HEK293 (cell line): ENCODE data around the gene DAW1.

ENCODE experiments used
- CTCF ChIA-PET: fragments of 350-600 bp; formaldehyde crosslinking; extraction: SDS; loops from one replicate; lab custom pipeline; 2021; ENCODE audit warnings: antibody characterized with exemption; lab: Yijun Ruan, JAX
- POLR2A ChIA-PET: fragments of 300-600 bp; formaldehyde crosslinking; extraction: SDS; loops from one replicate; lab custom pipeline; 2020; ENCODE audit warnings: antibody characterized with exemption, inconsistent platforms; lab: Yijun Ruan, JAX
- H3K27ac ChIP-seq: fragments of 200-500 bp; sonication (Bioruptor generic); 2 replicates; pipeline ENCODE4 v1.5.1; 2014; ENCODE audit warnings: low read depth, low read length, control low read depth, inconsistent platforms; ENCODE audit errors: extremely low read depth
- H3K36me3 ChIP-seq, 2 experiments: fragments of 200-500 bp in 1 of 2; sonication (Bioruptor generic) in 1 of 2; 1 replicate in 1 of 2; 2 replicates in 1 of 2; pipeline ENCODE4 v1.5.1; 2014 to 2017; ENCODE audit warnings: inconsistent platforms in 2 of 2, low read length in 2 of 2; ENCODE audit not compliant: control insufficient read depth in 2 of 2, insufficient read depth in 1 of 2
- H3K4me1 ChIP-seq: fragments of 200-500 bp; sonication (Bioruptor generic); 2 replicates; pipeline ENCODE4 v1.5.1; 2014; ENCODE audit warnings: mild to moderate bottlenecking, low read length, inconsistent platforms; ENCODE audit not compliant: control insufficient read depth, insufficient read depth
- H3K4me3 ChIP-seq: 2 replicates; pipeline ENCODE4 v1.5.1; 2011; ENCODE audit warnings: low read depth, mild to moderate bottlenecking, control low read depth, low read length, moderate library complexity
- H3K9me3 ChIP-seq: fragments of 200-500 bp; sonication (Bioruptor generic); 2 replicates; pipeline ENCODE4 v1.5.1; 2014; ENCODE audit warnings: low read depth, low read length, inconsistent platforms; ENCODE audit not compliant: control insufficient read depth, insufficient read depth
- BCL11B ChIP-seq: fragments of 450-650 bp; formaldehyde crosslinking; IDR thresholded peaks from 2 replicates; pipeline ENCODE4 v1.5.1; 2016; ENCODE audit warnings: low read depth, missing biosample characterization, missing genetic modification characterization
- GLI2 ChIP-seq: fragments of 450-650 bp; formaldehyde crosslinking; IDR thresholded peaks from 2 replicates; pipeline ENCODE4; 2017; ENCODE audit warnings: missing biosample characterization, missing genetic modification characterization, low read depth, borderline replicate concordance
- GLI4 ChIP-seq: fragments of 450-650 bp; formaldehyde crosslinking; IDR thresholded peaks from 2 replicates; pipeline ENCODE4 v1.5.1; 2016; ENCODE audit warnings: missing biosample characterization, missing genetic modification characterization
- GLIS1 ChIP-seq: fragments of 450-650 bp; formaldehyde crosslinking; IDR thresholded peaks from 2 replicates; pipeline ENCODE4 v1.5.1; 2016; ENCODE audit warnings: missing biosample characterization, missing genetic modification characterization
- GLIS2 ChIP-seq: fragments of 450-650 bp; formaldehyde crosslinking; IDR thresholded peaks from 2 replicates; pipeline ENCODE4 v1.5.1; 2016; ENCODE audit warnings: missing biosample characterization, missing genetic modification characterization
- HOXC10 ChIP-seq: sonication (generic); formaldehyde crosslinking; IDR thresholded peaks from 2 replicates; pipeline ENCODE4 v1.8.1; 2023; ENCODE audit warnings: mild to moderate bottlenecking, missing genetic modification reagents
- KLF1 ChIP-seq: fragments of 450-650 bp; formaldehyde crosslinking; IDR thresholded peaks from 2 replicates; pipeline ENCODE4 v1.5.1; 2016; ENCODE audit warnings: missing biosample characterization, missing genetic modification characterization
- KLF7 ChIP-seq: fragments of 450-650 bp; formaldehyde crosslinking; IDR thresholded peaks from 2 replicates; pipeline ENCODE4 v1.5.1; 2016; ENCODE audit warnings: missing biosample characterization, missing genetic modification characterization, borderline replicate concordance
- SCRT2 ChIP-seq: fragments of 450-650 bp; formaldehyde crosslinking; IDR thresholded peaks from 2 replicates; pipeline ENCODE4 v1.5.1; 2016; ENCODE audit warnings: missing biosample characterization, missing genetic modification characterization
- WT1 ChIP-seq: fragments of 450-650 bp; formaldehyde crosslinking; IDR thresholded peaks from 2 replicates; pipeline ENCODE4 v1.5.1; 2016; ENCODE audit warnings: missing biosample characterization, missing genetic modification characterization
- ZBTB21 ChIP-seq: fragments of 450-650 bp; formaldehyde crosslinking; IDR thresholded peaks from 2 replicates; pipeline ENCODE4 v1.5.1; 2017; ENCODE audit warnings: missing biosample characterization, missing genetic modification characterization
- ZFP37 ChIP-seq: fragments of 450-650 bp; formaldehyde crosslinking; IDR thresholded peaks from 2 replicates; pipeline ENCODE4 v1.5.1; 2016; ENCODE audit warnings: missing biosample characterization, missing genetic modification characterization
- ZNF155 ChIP-seq: fragments of 450-650 bp; formaldehyde crosslinking; IDR thresholded peaks from 2 replicates; pipeline ENCODE4 v1.5.1; 2016; ENCODE audit warnings: missing biosample characterization, missing genetic modification characterization
- ZNF223 ChIP-seq: fragments of 450-650 bp; formaldehyde crosslinking; IDR thresholded peaks from 2 replicates; pipeline ENCODE4 v1.5.1; 2016; ENCODE audit warnings: missing biosample characterization, missing genetic modification characterization
- ZNF23 ChIP-seq: fragments of 450-650 bp; formaldehyde crosslinking; IDR thresholded peaks from 2 replicates; pipeline ENCODE4 v1.5.1; 2016; ENCODE audit warnings: missing biosample characterization, missing genetic modification characterization, borderline replicate concordance
- ZNF266 ChIP-seq: fragments of 450-650 bp; formaldehyde crosslinking; IDR thresholded peaks from 2 replicates; pipeline ENCODE4 v1.5.1; 2016; ENCODE audit warnings: missing biosample characterization, missing genetic modification characterization, low read depth
- ZNF394 ChIP-seq: fragments of 450-650 bp; formaldehyde crosslinking; IDR thresholded peaks from 2 replicates; pipeline ENCODE4 v1.5.1; 2016; ENCODE audit warnings: missing biosample characterization, missing genetic modification characterization, mild to moderate bottlenecking, moderate library complexity, borderline replicate concordance
- ZNF423 ChIP-seq: fragments of 450-650 bp; formaldehyde crosslinking; IDR thresholded peaks from 2 replicates; pipeline ENCODE4 v1.5.1; 2016; ENCODE audit warnings: missing biosample characterization, missing genetic modification characterization
- ZNF433 ChIP-seq: fragments of 450-650 bp; formaldehyde crosslinking; IDR thresholded peaks from 2 replicates; pipeline ENCODE4 v1.5.1; 2016; ENCODE audit warnings: missing biosample characterization, missing genetic modification characterization, low read depth
- ZNF514 ChIP-seq: fragments of 450-650 bp; formaldehyde crosslinking; IDR thresholded peaks from 2 replicates; pipeline ENCODE4 v1.5.1; 2016; ENCODE audit warnings: missing biosample characterization, missing genetic modification characterization
- ZNF560 ChIP-seq: fragments of 450-650 bp; formaldehyde crosslinking; IDR thresholded peaks from 2 replicates; pipeline ENCODE4 v1.5.1; 2017; ENCODE audit warnings: missing biosample characterization, missing genetic modification characterization, borderline replicate concordance
- ZNF571 ChIP-seq: fragments of 450-650 bp; formaldehyde crosslinking; IDR thresholded peaks from 2 replicates; pipeline ENCODE4 v1.5.0; 2017; ENCODE audit warnings: missing biosample characterization, missing genetic modification characterization
- ZNF585B ChIP-seq: fragments of 450-650 bp; formaldehyde crosslinking; IDR thresholded peaks from 2 replicates; pipeline ENCODE4 v1.5.1; 2016; ENCODE audit warnings: missing biosample characterization, missing genetic modification characterization
- ZNF600 ChIP-seq: fragments of 450-650 bp; formaldehyde crosslinking; IDR thresholded peaks from 2 replicates; pipeline ENCODE4 v1.5.1; 2016; ENCODE audit warnings: missing biosample characterization, missing genetic modification characterization
- TF ChIP-seq, protein P1 (sequence below): fragments of 450-650 bp; formaldehyde crosslinking; IDR thresholded peaks from 2 replicates; pipeline ENCODE4 v1.5.1; 2017; ENCODE audit warnings: missing biosample characterization, missing genetic modification characterization
- TF ChIP-seq, protein P2 (sequence below): fragments of 450-650 bp; formaldehyde crosslinking; IDR thresholded peaks from 2 replicates; pipeline ENCODE4 v1.5.1; 2016; ENCODE audit warnings: missing biosample characterization, missing genetic modification characterization
- TF ChIP-seq, protein P3 (sequence below): fragments of 450-650 bp; formaldehyde crosslinking; conservative IDR thresholded peaks from 2 replicates; pipeline ENCODE4 v1.5.1; 2016; ENCODE audit warnings: low read depth, missing biosample characterization, missing genetic modification characterization
- TF ChIP-seq, protein P4 (sequence below): fragments of 450-650 bp; formaldehyde crosslinking; IDR thresholded peaks from 2 replicates; pipeline ENCODE4 v1.5.1; 2016; ENCODE audit warnings: missing biosample characterization, missing genetic modification characterization

Gene DAW1

DNA sequence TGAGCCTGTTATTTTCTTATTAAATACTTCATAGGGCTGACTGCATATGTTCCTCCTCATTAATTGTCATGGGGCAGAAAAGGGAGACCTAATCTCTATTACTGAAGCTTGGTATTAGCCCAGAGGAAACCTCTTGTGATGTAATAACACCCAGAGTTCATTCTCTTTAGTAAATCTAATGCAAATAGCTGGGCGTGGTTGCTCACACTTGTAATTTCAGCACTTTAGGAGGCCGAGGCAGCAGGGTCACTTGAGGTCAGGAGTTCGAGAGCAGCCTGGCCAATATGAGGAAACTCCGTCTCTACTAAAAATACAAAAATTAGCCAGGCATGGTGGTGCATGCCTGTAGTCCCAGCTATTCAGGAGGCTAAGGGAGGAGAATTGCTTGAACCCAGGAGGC lies 14.7 kb downstream of the DAW1 start (continued):
- TF ChIP-seq ZNF423 (tag by site-specific recombination) (no peak), GLIS1 (no peak), ZNF155 (tag by site-specific recombination) (no peak), SCRT2 (tag by site-specific recombination) (no peak), ZNF571 (no peak), ZNF433 (tag by site-specific recombination) (no peak), ZNF394 (no peak), ZNF23 (tag by site-specific recombination) (no peak)
- TF ChIP-seq, protein P1, sequence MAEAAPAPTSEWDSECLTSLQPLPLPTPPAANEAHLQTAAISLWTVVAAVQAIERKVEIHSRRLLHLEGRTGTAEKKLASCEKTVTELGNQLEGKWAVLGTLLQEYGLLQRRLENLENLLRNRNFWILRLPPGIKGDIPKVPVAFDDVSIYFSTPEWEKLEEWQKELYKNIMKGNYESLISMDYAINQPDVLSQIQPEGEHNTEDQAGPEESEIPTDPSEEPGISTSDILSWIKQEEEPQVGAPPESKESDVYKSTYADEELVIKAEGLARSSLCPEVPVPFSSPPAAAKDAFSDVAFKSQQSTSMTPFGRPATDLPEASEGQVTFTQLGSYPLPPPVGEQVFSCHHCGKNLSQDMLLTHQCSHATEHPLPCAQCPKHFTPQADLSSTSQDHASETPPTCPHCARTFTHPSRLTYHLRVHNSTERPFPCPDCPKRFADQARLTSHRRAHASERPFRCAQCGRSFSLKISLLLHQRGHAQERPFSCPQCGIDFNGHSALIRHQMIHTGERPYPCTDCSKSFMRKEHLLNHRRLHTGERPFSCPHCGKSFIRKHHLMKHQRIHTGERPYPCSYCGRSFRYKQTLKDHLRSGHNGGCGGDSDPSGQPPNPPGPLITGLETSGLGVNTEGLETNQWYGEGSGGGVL (tag by site-specific recombination), result no peak
- TF ChIP-seq, protein P2, sequence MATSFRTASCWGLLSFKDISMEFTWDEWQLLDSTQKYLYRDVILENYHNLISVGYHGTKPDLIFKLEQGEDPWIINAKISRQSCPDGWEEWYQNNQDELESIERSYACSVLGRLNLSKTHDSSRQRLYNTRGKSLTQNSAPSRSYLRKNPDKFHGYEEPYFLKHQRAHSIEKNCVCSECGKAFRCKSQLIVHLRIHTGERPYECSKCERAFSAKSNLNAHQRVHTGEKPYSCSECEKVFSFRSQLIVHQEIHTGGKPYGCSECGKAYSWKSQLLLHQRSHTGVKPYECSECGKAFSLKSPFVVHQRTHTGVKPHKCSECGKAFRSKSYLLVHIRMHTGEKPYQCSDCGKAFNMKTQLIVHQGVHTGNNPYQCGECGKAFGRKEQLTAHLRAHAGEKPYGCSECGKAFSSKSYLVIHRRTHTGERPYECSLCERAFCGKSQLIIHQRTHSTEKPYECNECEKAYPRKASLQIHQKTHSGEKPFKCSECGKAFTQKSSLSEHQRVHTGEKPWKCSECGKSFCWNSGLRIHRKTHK (tag by site-specific recombination), result no peak

DNA sequence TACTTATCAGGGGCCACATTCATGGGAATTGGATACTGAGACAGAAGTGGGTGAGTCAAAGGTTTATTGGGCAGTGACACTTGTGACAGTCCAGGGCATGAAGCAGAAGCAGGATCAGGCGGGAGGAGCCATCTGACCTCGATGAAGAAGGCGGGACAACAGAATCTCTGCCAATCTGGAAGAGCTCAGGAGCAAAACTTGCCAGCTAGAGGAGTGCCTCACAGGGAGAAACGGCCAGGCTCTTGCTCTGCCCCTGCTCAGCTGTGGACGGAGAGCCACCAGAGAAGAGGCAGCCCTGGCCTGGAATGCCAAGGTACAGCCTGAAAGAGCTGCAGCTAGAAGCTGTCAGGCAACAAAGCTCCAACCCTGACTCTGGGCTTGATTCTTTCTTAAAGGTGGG lies 16.9 kb downstream of the DAW1 start:
- no peaks in the 10 kb centered on the region for H3K4me1 ChIP-seq
- no peak overlapping the region for H3K4me3 ChIP-seq
- H3K27ac ChIP-seq, result no peak overlapping the region
- TF ChIP-seq ZNF23 (tag by site-specific recombination) (no peak), ZNF560 (no peak), BCL11B (no peak), ZBTB21 (tag by site-specific recombination) (no peak), ZNF600 (no peak), GLI4 (tag by site-specific recombination) (no peak), KLF1 (no peak), GLIS2 (no peak), ZNF223 (tag by site-specific recombination) (no peak), ZFP37 (tag by site-specific recombination) (no peak), HOXC10 (CRISPR knock-in tag) (no peak), ZNF585B (no peak), ZNF514 (tag by site-specific recombination) (no peak), GLI2 (tag by site-specific recombination) (no peak), ZNF266 (no peak), KLF7 (tag by site-specific recombination) (no peak), WT1 (no peak), GLIS1 (no peak)
- TF ChIP-seq, protein P3, sequence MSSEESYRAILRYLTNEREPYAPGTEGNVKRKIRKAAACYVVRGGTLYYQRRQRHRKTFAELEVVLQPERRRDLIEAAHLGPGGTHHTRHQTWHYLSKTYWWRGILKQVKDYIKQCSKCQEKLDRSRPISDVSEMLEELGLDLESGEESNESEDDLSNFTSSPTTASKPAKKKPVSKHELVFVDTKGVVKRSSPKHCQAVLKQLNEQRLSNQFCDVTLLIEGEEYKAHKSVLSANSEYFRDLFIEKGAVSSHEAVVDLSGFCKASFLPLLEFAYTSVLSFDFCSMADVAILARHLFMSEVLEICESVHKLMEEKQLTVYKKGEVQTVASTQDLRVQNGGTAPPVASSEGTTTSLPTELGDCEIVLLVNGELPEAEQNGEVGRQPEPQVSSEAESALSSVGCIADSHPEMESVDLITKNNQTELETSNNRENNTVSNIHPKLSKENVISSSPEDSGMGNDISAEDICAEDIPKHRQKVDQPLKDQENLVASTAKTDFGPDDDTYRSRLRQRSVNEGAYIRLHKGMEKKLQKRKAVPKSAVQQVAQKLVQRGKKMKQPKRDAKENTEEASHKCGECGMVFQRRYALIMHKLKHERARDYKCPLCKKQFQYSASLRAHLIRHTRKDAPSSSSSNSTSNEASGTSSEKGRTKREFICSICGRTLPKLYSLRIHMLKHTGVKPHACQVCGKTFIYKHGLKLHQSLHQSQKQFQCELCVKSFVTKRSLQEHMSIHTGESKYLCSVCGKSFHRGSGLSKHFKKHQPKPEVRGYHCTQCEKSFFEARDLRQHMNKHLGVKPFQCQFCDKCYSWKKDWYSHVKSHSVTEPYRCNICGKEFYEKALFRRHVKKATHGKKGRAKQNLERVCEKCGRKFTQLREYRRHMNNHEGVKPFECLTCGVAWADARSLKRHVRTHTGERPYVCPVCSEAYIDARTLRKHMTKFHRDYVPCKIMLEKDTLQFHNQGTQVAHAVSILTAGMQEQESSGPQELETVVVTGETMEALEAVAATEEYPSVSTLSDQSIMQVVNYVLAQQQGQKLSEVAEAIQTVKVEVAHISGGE (tag by site-specific recombination), result no peak
- TF ChIP-seq, protein P4, sequence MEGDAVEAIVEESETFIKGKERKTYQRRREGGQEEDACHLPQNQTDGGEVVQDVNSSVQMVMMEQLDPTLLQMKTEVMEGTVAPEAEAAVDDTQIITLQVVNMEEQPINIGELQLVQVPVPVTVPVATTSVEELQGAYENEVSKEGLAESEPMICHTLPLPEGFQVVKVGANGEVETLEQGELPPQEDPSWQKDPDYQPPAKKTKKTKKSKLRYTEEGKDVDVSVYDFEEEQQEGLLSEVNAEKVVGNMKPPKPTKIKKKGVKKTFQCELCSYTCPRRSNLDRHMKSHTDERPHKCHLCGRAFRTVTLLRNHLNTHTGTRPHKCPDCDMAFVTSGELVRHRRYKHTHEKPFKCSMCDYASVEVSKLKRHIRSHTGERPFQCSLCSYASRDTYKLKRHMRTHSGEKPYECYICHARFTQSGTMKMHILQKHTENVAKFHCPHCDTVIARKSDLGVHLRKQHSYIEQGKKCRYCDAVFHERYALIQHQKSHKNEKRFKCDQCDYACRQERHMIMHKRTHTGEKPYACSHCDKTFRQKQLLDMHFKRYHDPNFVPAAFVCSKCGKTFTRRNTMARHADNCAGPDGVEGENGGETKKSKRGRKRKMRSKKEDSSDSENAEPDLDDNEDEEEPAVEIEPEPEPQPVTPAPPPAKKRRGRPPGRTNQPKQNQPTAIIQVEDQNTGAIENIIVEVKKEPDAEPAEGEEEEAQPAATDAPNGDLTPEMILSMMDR (tag by site-specific recombination), result no peak
- H3K9me3 ChIP-seq, result no peaks in the 10 kb centered on the region
- H3K36me3 ChIP-seq, result no peaks in the 10 kb centered on the region
- POLR2A ChIA-PET, result no interaction called here
- CTCF ChIA-PET, result interaction anchor here (0.6 to 1.0 kb wide), 5 partner anchors 48 to 323 kb away, joined by 3 to 4 read pairs (median 3); no protein-coding TSS in a partner anchor
